Suprapubic skin (tissue), 3 donors: ENCODE results near the gene CDH5.

Source experiments
- EP300 ChIP-seq: sonication (generic); formaldehyde crosslinking; IDR thresholded peaks from one replicate; pipeline ENCODE4 v1.6.1; 2017; ENCODE audit warnings: antibody characterized with exemption
- POLR2A ChIP-seq, 2 donors: fragments of 450-650 bp; IDR thresholded peaks; one replicate each; pipeline ENCODE4 v1.6.1; 2017; ENCODE audit warnings: antibody characterized with exemption in 2 of 2, mild to moderate bottlenecking in 2 of 2, moderate library complexity in 2 of 2
- TF ChIP-seq, protein P1 (sequence below), 2 donors: fragments of 200-600 bp in 1 of 2; fragments of 450-650 bp in 1 of 2; sonication (generic) in 1 of 2; IDR thresholded peaks; one replicate each; pipeline ENCODE4 v1.5.1; 2016 to 2019; ENCODE audit warnings: antibody characterized with exemption in 2 of 2, mild to moderate bottlenecking in 1 of 2, moderate library complexity in 1 of 2

DNA sequence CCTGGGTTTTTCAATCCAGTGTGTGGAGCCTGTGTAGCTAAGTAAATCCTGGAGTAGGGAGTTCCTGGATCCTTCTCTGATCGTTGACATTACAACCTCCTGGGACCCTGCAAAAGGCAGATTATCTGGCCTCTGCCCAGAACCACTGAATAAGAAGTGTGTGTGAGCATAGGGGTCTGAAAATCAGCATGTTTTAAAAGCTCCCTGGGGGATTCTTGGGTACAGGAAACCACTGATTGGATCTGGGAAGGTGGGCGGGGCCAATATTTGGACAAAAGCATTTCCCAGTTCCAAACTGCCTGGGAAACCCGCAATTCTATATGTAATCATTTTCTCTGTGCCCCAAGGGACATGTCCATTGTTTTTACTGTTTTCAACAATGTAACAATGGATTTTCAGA is 33.4 kb downstream of the CDH5 start:
- TF ChIP-seq EP300 = no peak
- TF ChIP-seq, protein P1, sequence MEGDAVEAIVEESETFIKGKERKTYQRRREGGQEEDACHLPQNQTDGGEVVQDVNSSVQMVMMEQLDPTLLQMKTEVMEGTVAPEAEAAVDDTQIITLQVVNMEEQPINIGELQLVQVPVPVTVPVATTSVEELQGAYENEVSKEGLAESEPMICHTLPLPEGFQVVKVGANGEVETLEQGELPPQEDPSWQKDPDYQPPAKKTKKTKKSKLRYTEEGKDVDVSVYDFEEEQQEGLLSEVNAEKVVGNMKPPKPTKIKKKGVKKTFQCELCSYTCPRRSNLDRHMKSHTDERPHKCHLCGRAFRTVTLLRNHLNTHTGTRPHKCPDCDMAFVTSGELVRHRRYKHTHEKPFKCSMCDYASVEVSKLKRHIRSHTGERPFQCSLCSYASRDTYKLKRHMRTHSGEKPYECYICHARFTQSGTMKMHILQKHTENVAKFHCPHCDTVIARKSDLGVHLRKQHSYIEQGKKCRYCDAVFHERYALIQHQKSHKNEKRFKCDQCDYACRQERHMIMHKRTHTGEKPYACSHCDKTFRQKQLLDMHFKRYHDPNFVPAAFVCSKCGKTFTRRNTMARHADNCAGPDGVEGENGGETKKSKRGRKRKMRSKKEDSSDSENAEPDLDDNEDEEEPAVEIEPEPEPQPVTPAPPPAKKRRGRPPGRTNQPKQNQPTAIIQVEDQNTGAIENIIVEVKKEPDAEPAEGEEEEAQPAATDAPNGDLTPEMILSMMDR (IDR thresholded peaks at IDR 0.05) = no peak
- no peak for TF ChIP-seq POLR2A (IDR thresholded peaks at IDR 0.05)
